GM12878 (cell line): ENCODE results near the gene APOBEC3C. TPM values are rescaled to one million over a fixed set of nuclear protein-coding genes. Genes with fewer than 3 reads are reported as not detected.

ENCODE experiments used
- ATAC-seq: fragments of 200-7000 bp; cut with Tn5 transposase; 3 replicates; pipeline ENCODE4 v1.9.1; 2020; ENCODE audit warnings: mild to moderate bottlenecking, moderate library complexity
- BruUV-seq: library from RNA; stranded (reverse); fragments of 400-500 nt; replicated peaks from 2 replicates; lab custom pipeline; 2021; lab: Mats Ljungman, UMichigan
- CTCF ChIA-PET: fragments of 300-600 bp; sonication (Branson Sonifier 250); formaldehyde crosslinking; extraction: SDS; loops from one replicate; lab custom pipeline; 2021; ENCODE audit warnings: inconsistent platforms; lab: Yijun Ruan, JAX
- POLR2A ChIA-PET: fragments of 350-600 bp; formaldehyde crosslinking; extraction: SDS; loops from one replicate; lab custom pipeline; 2021; ENCODE audit warnings: inconsistent platforms; lab: Charles Lee
- RAD21 ChIA-PET: fragments of 300-600 bp; sonication (Branson Sonifier 250); formaldehyde crosslinking; loops from one replicate; lab custom pipeline; 2023; ENCODE audit warnings: antibody characterized with exemption; ENCODE audit not compliant: unreplicated experiment; lab: Charles Lee
- SMC1A ChIA-PET: fragments of 300-600 bp; sonication (Branson Sonifier 250); formaldehyde crosslinking; loops from one replicate; lab custom pipeline; 2023; ENCODE audit not compliant: unreplicated experiment, uncharacterized antibody; lab: Charles Lee
- DNase-seq: peaks from one replicate; pipeline ENCODE4 v3.0.0-alpha.2; 2011; ENCODE audit warnings: low read depth, low spot score
- FAIRE-seq: peaks from 3 replicates; lab custom pipeline; 2011; peaks lifted over from hg19 to GRCh38; lab: Jason Lieb, UNC
- H2AFZ ChIP-seq: 2 replicates; pipeline ENCODE4 v1.6.0; 2011; ENCODE audit warnings: low read depth, low read length, control low read depth; ENCODE audit not compliant: control insufficient read depth
- H3K27ac ChIP-seq: 2 replicates; pipeline ENCODE4 v1.5.1; 2011; ENCODE audit warnings: control low read depth; ENCODE audit not compliant: control insufficient read depth, insufficient read depth
- H3K27me3 ChIP-seq, 2 experiments: replicated peaks in 1 of 2; 2 replicates each; pipeline versions ENCODE4 v1.6.0 to v1.6.1; 2011; ENCODE audit warnings: low read length in 1 of 2; ENCODE audit not compliant: control insufficient read depth in 2 of 2, insufficient read depth in 2 of 2
- H3K36me3 ChIP-seq, 2 experiments: 2 replicates each; pipeline ENCODE4 v1.5.1; 2011; ENCODE audit warnings: low read length in 1 of 2; ENCODE audit not compliant: control insufficient read depth in 2 of 2, insufficient read depth in 2 of 2
- H3K4me1 ChIP-seq: 2 replicates; pipeline ENCODE4 v1.6.1; 2011; ENCODE audit warnings: mild to moderate bottlenecking, low read length, moderate library complexity, mixed read lengths; ENCODE audit not compliant: control insufficient read depth, insufficient read depth
- H3K4me2 ChIP-seq: 2 replicates; pipeline ENCODE4 v1.6.0; 2011; ENCODE audit warnings: control low read depth; ENCODE audit not compliant: control insufficient read depth, insufficient read depth
- H3K4me3 ChIP-seq: fragments of 200-600 bp; sonication (generic); 2 replicates; pipeline ENCODE4 v1.5.1; 2016
- H3K79me2 ChIP-seq: 2 replicates; pipeline ENCODE4 v1.6.0; 2011; ENCODE audit warnings: low read length; ENCODE audit not compliant: control insufficient read depth, insufficient read depth
- H3K9ac ChIP-seq: 2 replicates; pipeline ENCODE4 v1.8.0; 2011; ENCODE audit warnings: low read length, control low read depth, mixed read lengths; ENCODE audit not compliant: control insufficient read depth, insufficient read depth
- H3K9me3 ChIP-seq: replicated peaks from 3 replicates; pipeline ENCODE4 v1.5.1; 2011; ENCODE audit warnings: mild to moderate bottlenecking, low read length; ENCODE audit not compliant: control insufficient read depth, insufficient read depth
- H4K20me1 ChIP-seq: 2 replicates; pipeline ENCODE4 v1.6.0; 2011; ENCODE audit not compliant: control insufficient read depth, insufficient read depth
- CHD2 ChIP-seq: IDR thresholded peaks from 2 replicates; pipeline ENCODE4 v1.6.1; 2011; ENCODE audit warnings: low read depth, low read length, improper control_type of control experiment, borderline replicate concordance
- CREM ChIP-seq: IDR thresholded peaks from 2 replicates; pipeline ENCODE4 v1.6.1; 2014; ENCODE audit warnings: antibody characterized with exemption, low read depth
- DPF2 ChIP-seq: fragments of 450-650 bp; IDR thresholded peaks from 2 replicates; pipeline ENCODE4 v1.6.1; 2017; ENCODE audit warnings: mild to moderate bottlenecking
- E2F8 ChIP-seq: fragments of 450-650 bp; IDR thresholded peaks from 2 replicates; pipeline ENCODE4 v1.6.1; 2018; ENCODE audit warnings: mild to moderate bottlenecking, low read depth, moderate library complexity; ENCODE audit not compliant: partially characterized antibody
- ESRRA ChIP-seq: IDR thresholded peaks from 2 replicates; pipeline ENCODE4 v1.6.1; 2012; ENCODE audit warnings: mild to moderate bottlenecking, low read length, improper control_type of control experiment
- HCFC1 ChIP-seq: fragments of 150-350 bp; IDR thresholded peaks from 2 replicates; pipeline ENCODE4 v1.6.1; 2014; ENCODE audit warnings: low read length
- LARP7 ChIP-seq: fragments of 450-650 bp; IDR thresholded peaks from 2 replicates; pipeline ENCODE4 v1.6.1; 2017; ENCODE audit warnings: mild to moderate bottlenecking
- ZBTB40 ChIP-seq: fragments of 450-650 bp; IDR thresholded peaks from 2 replicates; pipeline ENCODE4 v1.6.1; 2016; ENCODE audit warnings: mild to moderate bottlenecking, moderate library complexity, borderline replicate concordance
- ZNF207 ChIP-seq: fragments of 450-650 bp; IDR thresholded peaks from 2 replicates; pipeline ENCODE4 v1.6.1; 2014; ENCODE audit warnings: antibody characterized with exemption, mild to moderate bottlenecking, borderline replicate concordance
- ZNF274 ChIP-seq: IDR thresholded peaks from one replicate; pipeline ENCODE4 v1.8.0; 2011; ENCODE audit not compliant: insufficient read length, insufficient read depth
- WGBS: methylation state at CpG from one replicate; pipeline ENCODE4 v1.1.6; 2016; ENCODE audit warnings: low lambda C conversion rate; ENCODE audit not compliant: insufficient replicate concordance, insufficient coverage; ENCODE audit errors: missing lambda C conversion rate; 5-methylcytosine and 5-hydroxymethylcytosine counted together
- in situ Hi-C: fragments of 300-500 bp; cut with MboI; formaldehyde crosslinking; loops from 9 replicates; pipeline ENCODE4 v1.14.3; 2018; ENCODE audit warnings: mixed read lengths
- intact Hi-C: fragments of 100-400 bp; cut with micrococcal nuclease; formaldehyde crosslinking; loops from one replicate; pipeline ENCODE4 v1.14.2; 2022; ENCODE audit not compliant: unreplicated experiment
- polyA plus RNA-seq, 11 experiments: library from polyadenylated mRNA; depleted of rRNA in 4 of 11; unstranded in 6 of 11; stranded (reverse) in 5 of 11; fragments of >200 nt; fragmentation: Nextera tagmentation in 4 of 11; fragmentation: Illumina TruSeq in 1 of 11; extraction: Ambion mirVana in 4 of 11; extraction: Trizol in 1 of 11; gene quantifications; 1 replicate in 1 of 11; 2 replicates in 10 of 11; pipeline versions ENCODE4 v1.2.1 to v1.2.3, GENCODE V29; 2011 to 2016; ENCODE audit warnings: inconsistent platforms in 2 of 11, missing spikeins in 2 of 11, low read depth in 1 of 11
- total RNA-seq, 4 experiments: library from RNA; depleted of rRNA in 3 of 4; stranded (reverse); fragments of >200 nt in 3 of 4; fragmentation: Illumina TruSeq in 1 of 4; extraction: Trizol in 1 of 4; gene quantifications; 2 replicates each; pipeline versions ENCODE4 v1.2.1 to v1.2.3, GENCODE V29; 2013 to 2021
- TF ChIP-seq, protein P1 (sequence below): IDR thresholded peaks from 2 replicates; pipeline ENCODE4 v1.6.1; 2012; ENCODE audit warnings: low read length, inconsistent platforms
- TF ChIP-seq, protein P2 (sequence below): IDR thresholded peaks from 2 replicates; pipeline ENCODE4 v1.6.1; 2011; ENCODE audit warnings: low read depth, mild to moderate bottlenecking, low read length, moderate library complexity, borderline replicate concordance; ENCODE audit errors: extremely low read depth

The APOBEC3C gene
- total and polyA plus RNA-seq, 10 of the 15 experiments (the other 5 are each of a cell fraction or from before 2014, with no cell fraction given): 22.9 to 290 (median 156) TPM

- Histone ChIP-seq H3K4me1 (peaks cover 6% of the 10 kb centered on the region), H3K27me3 (no peaks in the 10 kb centered on the region), H3K4me2 (no peak overlapping the region), H3K79me2 (peaks cover 19% of the 10 kb centered on the region), H4K20me1 (no peaks in the 10 kb centered on the region), H3K4me3 (no peak overlapping the region), H2AFZ (no peak overlapping the region), H3K36me3 (no peaks in the 10 kb centered on the region), H3K9me3 (no peaks in the 10 kb centered on the region), H3K27ac (no peak overlapping the region), H3K9ac (no peak overlapping the region)
- intact Hi-C loops: no loop called here
- no peak for TF ChIP-seq DPF2
- TF ChIP-seq LARP7: no peak
- TF ChIP-seq, protein P1, sequence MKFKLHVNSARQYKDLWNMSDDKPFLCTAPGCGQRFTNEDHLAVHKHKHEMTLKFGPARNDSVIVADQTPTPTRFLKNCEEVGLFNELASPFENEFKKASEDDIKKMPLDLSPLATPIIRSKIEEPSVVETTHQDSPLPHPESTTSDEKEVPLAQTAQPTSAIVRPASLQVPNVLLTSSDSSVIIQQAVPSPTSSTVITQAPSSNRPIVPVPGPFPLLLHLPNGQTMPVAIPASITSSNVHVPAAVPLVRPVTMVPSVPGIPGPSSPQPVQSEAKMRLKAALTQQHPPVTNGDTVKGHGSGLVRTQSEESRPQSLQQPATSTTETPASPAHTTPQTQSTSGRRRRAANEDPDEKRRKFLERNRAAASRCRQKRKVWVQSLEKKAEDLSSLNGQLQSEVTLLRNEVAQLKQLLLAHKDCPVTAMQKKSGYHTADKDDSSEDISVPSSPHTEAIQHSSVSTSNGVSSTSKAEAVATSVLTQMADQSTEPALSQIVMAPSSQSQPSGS: no peak
- no peak for TF ChIP-seq ZBTB40
- no peak for TF ChIP-seq HCFC1
- TF ChIP-seq E2F8: no peak
- TF ChIP-seq, protein P2, sequence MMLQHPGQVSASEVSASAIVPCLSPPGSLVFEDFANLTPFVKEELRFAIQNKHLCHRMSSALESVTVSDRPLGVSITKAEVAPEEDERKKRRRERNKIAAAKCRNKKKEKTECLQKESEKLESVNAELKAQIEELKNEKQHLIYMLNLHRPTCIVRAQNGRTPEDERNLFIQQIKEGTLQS: no peak
- no peak for TF ChIP-seq ZNF207
- TF ChIP-seq CHD2: no peak
- TF ChIP-seq ESRRA: no peak
- no peak for TF ChIP-seq CREM
- TF ChIP-seq ZNF274: no peak
- RAD21 ChIA-PET: no interaction called here
- BruUV-seq: no TSS peak
- in situ Hi-C loops: no loop called here
- no peak for ATAC-seq
- CTCF ChIA-PET: interaction anchor here (0.7 kb wide), 1 partner anchor 103 kb away, joined by 3 read pairs; no protein-coding TSS in a partner anchor
- no peak for FAIRE-seq
- POLR2A ChIA-PET: no interaction called here
- SMC1A ChIA-PET: no interaction called here
- DNase-seq: no peak
- WGBS: 71% methylated on average over 15 of the region's 15 CpGs
Measured at GRCh38 chr22:39010946-39011345, 3.1 kb upstream of the APOBEC3C start.
